DND-41 (cell line): Measurements from ENCODE around the gene CC2D1B.

Source experiments
- CTCF ChIP-seq: IDR thresholded peaks from 2 replicates; pipeline ENCODE4 v1.5.1; 2012; ENCODE audit warnings: borderline replicate concordance, low read length, moderate library complexity, mild to moderate bottlenecking; ENCODE audit not compliant: poor library complexity, severe bottlenecking; ENCODE audit errors: extremely low read depth
- EZH2 ChIP-seq: IDR thresholded peaks from 3 replicates; pipeline ENCODE4 v1.6.1; 2012; ENCODE audit warnings: borderline replicate concordance, low read depth, mild to moderate bottlenecking, moderate library complexity, low read length, inconsistent platforms; ENCODE audit not compliant: severe bottlenecking

GRCh38 chr1:52352690-52353089 is 13.3 kb downstream of the CC2D1B start:
- TF ChIP-seq CTCF (no peak), EZH2 (no peak)
